IPS-11a (cell line): ENCODE results near the gene SLITRK6.
"Not testable (repeated sequence)": the region's sequence is repeated elsewhere in the genome, so short reads cannot be mapped to it uniquely, and the experiment has no call there.

Experiments
- H3K4me3 ChIP-seq: one replicate; pipeline ENCODE4 v1.5.1; 2013; ENCODE audit warnings: low read depth, low read length, control low read depth

The SLITRK6 gene, protein sequence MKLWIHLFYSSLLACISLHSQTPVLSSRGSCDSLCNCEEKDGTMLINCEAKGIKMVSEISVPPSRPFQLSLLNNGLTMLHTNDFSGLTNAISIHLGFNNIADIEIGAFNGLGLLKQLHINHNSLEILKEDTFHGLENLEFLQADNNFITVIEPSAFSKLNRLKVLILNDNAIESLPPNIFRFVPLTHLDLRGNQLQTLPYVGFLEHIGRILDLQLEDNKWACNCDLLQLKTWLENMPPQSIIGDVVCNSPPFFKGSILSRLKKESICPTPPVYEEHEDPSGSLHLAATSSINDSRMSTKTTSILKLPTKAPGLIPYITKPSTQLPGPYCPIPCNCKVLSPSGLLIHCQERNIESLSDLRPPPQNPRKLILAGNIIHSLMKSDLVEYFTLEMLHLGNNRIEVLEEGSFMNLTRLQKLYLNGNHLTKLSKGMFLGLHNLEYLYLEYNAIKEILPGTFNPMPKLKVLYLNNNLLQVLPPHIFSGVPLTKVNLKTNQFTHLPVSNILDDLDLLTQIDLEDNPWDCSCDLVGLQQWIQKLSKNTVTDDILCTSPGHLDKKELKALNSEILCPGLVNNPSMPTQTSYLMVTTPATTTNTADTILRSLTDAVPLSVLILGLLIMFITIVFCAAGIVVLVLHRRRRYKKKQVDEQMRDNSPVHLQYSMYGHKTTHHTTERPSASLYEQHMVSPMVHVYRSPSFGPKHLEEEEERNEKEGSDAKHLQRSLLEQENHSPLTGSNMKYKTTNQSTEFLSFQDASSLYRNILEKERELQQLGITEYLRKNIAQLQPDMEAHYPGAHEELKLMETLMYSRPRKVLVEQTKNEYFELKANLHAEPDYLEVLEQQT

DNA sequence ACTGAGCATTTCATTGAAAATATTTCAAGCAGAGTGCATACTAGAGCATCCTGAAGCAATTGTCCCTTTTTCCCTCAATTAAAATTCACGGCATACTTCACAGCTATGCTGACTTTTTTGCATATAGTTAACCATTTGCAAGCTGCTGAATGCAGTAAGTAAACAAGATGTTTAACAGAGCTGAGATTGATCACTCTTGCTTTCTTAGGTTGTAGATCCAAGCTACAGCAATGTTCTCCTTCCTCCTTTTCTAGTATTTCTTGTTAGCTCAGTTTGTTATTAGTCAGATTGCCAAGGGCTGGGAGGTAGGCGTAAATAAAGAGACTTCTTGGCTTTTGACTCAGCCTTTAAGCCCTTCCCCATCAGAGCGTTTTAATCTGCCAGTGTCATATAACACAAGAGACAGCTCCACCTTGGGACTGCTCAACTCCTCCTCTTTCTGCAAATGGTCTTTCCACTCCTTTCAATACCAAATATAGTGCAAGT lies at the start of gene SLITRK6:
SLITRK6 (minus strand) TSS at position 323 of the 486 bp plus-strand sequence. CDS start 2,911 bp downstream, outside the sequence.
- H3K4me3 ChIP-seq = no peak within 1 kb of the TSS

DNA sequence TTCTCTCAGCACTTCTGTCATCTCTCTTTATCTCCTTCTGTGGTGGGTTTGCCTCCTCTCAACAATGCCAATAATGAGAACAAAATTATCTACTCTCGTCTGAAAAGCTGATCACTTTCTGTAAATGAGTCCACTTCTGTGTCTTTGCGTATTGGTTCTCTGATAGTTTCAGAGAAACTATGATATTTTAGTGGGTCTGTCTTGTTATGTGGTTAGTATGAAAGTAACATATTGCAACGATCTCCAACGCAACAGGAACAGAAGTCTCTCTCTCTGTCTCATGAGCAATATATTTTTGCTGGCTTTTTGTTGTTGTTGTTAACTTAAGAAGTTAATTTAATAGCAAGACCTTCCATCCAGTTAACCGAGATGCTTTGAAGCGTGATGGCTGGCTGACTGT lies 47.8 kb upstream of the SLITRK6 start:
- no peak overlapping the region for H3K4me3 ChIP-seq

DNA sequence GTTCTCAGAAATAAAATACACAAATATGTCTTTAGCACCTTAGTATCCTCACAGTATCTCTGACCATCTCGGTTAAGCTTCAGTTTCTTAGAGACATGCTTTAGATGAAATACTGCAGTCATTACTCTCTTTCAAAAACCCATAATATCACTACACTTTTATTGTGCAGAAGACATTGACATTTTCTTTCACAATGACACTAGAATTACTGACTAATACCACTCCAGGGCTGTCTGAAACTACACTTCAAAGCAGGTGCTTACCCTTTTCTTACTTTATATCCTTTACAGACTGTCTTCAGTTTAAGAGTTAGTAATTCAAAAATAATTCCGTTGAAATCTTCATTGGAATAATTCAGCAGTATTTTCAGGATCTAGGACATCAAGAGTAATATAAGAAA lies 42.2 kb upstream of the SLITRK6 start:
- no peak overlapping the region for H3K4me3 ChIP-seq

DNA sequence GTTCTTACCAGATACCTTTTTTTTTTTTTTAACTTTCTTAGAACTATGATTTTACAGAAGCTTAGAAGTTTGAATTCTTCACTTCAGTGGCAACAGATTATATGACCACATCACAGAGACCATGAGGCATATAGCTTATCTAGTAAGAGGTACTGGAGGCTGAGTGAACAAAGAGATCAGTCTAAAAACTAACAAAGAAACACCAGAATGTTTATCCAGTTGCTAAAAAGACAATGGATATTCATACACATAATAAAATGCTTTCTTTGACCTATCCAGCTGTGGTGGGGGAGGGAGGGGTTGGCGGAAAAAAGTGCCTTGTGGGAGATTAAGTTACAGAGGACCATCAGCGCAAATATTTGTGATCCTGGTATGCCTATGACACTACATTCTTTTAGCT lies 34.7 kb upstream of the SLITRK6 start:
- no peak overlapping the region for H3K4me3 ChIP-seq

DNA sequence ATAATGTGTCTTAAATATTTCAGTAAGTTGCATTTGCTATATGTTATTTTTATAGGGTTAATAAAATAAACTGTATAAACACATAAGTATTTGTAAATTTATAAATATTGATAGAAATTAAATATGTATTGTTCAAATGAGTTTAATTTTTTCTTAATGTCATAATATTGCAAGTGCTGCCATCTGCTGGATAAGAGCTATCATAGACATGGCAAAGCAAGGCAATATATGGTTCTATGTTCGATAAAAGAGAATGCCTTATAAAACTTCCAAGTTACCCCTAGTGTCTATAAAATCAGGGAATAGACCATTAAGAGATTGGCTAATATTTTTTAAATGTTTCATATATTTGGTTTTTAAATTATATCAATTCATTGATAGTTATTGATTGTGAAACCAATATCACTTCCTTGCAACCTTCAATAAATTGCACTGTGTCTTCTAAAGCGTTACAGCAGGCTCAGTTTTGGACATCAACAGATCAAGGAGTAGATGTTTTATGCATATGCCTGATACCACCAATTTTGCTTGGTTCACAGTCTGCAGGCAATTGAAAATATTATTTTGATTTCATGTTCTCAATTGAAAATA lies 29.0 kb upstream of the SLITRK6 start:
- no peak overlapping the region for H3K4me3 ChIP-seq

DNA sequence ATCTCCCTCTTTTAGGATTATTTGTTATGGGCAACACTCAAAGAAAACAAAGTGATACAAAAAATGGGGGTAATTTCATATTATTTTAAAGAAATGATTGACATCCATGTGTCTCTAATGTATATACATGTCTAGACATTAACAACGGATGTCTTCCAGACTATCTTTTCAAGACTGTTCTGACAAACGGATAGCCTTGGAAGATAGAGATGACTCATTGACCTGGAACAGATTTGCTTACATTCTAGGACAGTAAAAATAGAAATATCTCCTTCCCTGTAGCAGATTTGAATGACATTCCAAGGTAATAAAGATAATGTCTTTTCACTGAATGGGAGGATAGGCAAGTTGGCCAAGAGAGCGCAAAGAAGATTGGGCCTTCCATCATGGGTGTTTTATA lies 26.2 kb upstream of the SLITRK6 start:
- no peak overlapping the region for H3K4me3 ChIP-seq

DNA sequence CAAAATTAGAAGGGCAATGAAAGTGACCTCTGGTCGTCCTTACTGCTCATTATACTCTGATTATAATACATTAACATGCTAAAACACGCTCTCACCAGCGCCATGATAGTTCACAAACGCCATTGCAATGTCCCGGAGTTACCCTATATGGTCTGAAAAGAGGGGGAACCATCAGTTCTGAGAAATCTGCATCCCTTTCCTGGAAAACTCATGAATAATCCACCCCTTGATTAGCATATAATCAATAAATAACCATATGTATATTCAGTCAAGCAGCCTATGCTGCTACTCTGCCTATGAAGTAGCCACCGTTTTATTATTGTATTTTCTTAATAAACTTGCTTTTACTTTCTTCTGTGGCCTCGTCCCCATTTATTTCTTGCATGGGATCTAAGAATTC lies 24.6 kb upstream of the SLITRK6 start:
- H3K4me3 ChIP-seq = no peak overlapping the region

DNA sequence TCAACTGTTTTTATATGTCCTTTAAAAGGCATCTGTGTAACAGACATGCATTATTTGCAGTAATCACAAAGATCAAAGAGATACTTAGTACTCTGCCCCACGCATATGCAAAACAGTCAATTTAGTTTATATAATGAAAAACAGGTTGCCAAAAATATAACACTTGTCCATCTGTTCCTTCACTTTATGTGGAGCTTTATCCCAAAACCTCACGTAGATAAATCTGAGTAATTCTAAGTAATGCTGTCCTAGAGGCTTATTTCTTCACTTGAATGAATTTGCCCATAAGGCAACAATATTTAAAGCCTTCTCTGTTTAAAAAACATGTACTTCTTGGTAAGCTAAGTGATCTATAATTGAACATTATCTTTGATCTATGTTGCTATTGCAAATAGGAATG lies 20.3 kb upstream of the SLITRK6 start:
- H3K4me3 ChIP-seq = no peak overlapping the region

DNA sequence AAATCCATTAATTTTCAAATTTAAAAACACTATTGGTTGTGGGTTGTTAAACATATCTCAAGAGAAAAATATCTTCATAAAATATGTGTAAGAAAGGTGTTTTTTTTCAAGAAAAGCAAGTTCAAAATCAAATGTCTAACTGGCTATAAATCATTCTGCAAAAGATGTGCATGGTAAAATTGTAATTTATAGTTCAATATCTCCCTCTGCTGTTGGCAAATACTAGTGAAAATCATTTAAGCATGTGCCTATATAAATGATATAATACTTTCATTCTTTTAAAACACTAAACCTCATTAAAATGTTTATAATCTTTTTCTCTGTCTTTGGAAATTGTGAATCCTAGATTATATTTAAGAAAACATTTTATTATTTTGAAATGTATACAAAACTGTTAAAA lies 17.2 kb upstream of the SLITRK6 start:
- no peak overlapping the region for H3K4me3 ChIP-seq

DNA sequence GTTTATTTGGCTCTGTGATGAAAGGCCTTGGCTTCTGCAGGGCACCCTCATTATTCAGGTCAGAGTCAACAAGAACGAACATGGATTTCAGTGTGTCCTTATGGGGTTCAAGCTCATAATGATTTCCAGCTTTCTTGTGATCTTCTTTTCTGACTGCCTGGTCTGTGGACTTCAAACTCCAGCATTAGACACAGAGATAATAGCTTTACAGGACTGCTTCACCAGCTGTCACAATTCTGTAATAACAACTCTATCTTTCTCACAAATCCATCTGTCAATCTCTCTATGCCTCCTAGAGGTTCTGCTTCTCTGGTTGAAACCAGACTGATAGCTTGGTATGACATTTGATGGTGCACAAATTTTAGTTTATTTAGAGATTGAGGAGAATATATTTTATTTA lies 13.1 kb upstream of the SLITRK6 start:
- H3K4me3 ChIP-seq = no peak overlapping the region

DNA sequence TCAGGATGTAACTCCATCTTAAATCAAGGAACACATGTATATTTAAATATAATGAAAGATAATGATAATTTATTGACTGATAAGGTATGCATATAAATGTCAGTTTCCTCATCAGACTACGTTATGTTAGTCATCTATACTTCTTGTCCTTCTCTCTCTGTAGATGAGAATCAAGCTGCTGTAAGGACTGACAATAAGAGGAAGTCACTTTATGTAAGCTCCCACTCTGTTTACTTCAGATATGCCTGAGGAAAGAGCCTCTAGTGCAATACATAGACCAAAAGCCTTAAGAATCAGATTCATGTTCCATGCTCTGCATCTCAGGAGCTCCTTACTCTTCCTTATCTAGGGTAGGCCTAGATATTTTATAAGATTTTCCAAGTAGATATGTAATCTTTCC lies 9.6 kb upstream of the SLITRK6 start:
- no peak overlapping the region for H3K4me3 ChIP-seq

DNA sequence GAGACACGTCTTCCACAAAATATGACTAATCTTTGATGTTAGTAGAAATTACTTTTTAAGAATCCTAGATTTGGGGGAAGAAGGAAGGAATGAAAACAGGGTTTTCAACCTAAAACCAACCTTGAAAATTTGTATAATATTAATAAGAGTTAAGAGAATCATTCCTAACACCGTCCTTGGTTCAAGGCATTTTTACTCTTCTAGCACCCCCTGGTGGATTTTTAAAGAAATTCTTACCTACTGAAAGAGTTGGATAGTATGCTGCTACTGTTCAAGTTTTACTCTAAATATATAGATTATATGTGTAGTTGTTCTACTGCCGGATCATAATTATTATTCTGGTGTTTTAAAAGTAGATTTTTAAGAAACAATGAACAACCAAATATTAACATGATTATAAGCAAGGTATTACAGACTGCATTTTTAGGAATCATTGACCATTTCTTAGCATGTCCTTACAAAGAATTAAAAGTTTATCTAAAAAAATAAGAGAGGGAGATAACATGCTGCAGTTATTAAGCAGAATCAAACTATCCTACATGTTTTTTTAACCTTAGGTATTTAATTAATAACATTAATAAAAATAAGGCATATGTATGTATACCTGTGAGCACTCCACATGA lies 7.4 kb upstream of the SLITRK6 start:
- no peak overlapping the region for H3K4me3 ChIP-seq

DNA sequence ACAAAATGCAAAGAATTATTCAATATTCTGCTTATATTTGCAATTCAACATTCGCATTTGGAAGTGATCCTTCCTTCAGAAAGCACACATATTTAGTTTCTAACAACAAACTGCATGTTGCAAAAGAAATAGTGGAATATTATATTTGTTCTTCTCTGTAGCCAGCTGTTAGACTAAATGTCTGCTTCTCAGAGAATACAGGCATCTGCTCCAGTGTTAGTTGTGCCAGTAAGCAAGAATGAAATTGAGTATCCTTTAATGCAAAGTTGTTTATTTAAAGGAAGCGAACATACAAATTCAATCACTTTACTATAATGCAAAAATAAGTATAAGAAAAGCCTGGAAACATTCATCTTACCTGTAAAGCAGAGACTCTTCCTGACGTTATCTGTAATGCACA lies 663 bp downstream of the SLITRK6 start:
- no peak overlapping the region for H3K4me3 ChIP-seq

DNA sequence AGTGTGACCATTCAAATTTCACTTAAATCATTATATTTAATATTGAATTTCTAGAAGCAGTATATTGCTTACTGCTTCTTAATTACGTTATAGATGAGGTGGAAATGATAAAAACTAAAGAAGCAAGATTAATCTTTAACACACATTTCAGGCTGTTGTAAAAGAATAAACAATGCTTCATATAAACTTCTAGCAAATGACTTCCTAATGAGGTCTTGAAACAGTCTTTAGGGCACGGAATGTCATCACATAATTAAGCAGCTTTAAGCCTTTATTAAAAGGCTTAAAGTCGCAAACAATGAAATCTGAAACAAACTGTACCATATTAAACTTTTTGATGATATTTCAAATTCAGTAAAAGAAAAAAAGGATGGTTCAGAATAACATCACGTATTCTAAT lies 1.9 kb downstream of the SLITRK6 start:
- H3K4me3 ChIP-seq = no peak overlapping the region

DNA sequence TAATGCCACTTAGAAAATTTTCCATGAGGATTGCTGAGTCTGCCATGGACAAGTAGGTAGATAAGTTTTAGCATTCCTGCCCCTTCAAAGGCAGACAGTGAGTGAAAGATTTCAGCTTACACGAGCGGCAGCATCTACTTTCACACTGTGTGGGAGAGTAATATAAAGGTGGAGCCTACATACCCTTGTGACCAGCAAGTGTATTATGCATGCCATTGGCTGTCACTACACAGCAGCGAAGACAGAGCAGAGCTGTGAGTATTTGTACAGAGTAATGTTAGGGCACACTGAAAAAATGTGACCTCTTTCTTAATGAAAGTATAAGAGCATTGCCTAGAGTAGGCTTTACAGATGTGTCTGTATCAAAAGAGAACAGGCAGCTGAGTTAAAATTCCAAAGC lies 14.0 kb downstream of the SLITRK6 start:
- no peak overlapping the region for H3K4me3 ChIP-seq

DNA sequence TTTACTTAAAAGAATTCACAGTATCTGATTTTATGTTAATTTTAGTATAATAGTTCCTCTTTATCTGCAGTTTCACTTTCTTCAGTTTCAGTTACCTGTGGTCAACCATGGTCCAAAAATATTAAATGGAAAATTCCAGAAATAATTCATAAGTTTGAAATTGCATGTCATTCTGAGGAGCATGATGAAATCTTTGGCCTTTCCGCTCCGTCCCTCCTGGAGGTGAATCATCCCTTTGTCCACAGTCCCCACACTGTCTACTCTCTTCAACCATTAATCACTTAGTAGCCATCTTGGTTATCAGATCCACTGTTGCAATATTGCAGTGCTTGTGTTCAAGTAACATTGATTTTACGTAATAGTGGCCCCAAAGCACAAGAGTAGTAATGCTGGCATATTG lies 26.9 kb downstream of the SLITRK6 start:
- no peak overlapping the region for H3K4me3 ChIP-seq

DNA sequence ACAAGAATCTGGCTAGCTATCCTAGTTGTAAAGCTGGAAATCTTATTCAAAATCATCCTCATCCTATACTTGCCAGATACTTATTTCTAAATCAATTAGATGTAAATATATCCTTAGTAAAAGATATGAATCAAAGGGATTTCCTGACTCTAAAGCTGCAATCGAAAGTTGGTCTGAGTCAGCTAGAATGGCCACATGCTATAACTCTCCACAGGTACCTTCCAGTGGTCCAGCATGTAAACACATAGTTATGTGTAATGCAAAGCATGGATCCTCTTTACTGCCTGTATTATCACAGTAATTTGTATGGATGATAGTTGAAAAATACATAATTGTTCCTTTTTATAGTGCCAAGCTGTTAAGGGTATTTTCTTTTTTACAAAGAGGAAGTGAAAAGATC lies 27.4 kb downstream of the SLITRK6 start:
- no peak overlapping the region for H3K4me3 ChIP-seq

DNA sequence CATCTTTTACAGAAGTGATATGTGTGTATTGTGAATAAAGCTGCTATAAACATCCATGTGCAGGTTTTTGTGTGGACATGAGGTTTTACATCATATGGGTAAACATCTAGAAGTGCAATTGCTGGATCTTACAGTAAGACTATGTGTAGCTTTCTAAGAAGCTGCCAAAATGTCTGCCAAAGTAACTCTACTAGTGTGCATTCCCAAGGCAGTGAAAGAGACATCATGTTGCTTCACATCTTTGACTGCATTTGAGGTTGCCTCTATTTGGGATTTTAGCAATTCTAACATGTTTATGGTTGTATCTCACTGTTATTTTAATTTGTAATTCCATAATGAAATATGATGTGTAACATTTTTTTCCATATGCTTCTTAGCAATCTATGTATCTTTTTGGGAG lies 30.3 kb downstream of the SLITRK6 start:
- no peak overlapping the region for H3K4me3 ChIP-seq

DNA sequence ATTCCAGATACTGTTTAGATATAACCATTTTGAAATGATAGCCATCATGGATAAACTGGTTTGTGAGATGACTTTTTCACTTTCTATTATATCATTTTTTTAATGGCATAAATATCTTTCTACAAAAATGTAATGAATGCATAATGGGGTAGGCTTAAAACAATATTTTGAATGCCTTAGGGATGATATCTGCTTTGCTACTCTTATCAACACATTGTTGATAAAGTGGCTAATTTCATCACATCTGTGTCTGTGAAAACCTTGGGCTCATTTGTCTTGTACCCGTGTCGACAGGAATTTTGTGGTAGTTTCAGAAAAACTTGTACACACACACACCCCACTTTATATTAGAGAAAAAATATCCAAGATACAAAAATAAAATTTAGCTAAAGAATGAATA lies 44.1 kb downstream of the SLITRK6 start:
- no peak overlapping the region for H3K4me3 ChIP-seq

DNA sequence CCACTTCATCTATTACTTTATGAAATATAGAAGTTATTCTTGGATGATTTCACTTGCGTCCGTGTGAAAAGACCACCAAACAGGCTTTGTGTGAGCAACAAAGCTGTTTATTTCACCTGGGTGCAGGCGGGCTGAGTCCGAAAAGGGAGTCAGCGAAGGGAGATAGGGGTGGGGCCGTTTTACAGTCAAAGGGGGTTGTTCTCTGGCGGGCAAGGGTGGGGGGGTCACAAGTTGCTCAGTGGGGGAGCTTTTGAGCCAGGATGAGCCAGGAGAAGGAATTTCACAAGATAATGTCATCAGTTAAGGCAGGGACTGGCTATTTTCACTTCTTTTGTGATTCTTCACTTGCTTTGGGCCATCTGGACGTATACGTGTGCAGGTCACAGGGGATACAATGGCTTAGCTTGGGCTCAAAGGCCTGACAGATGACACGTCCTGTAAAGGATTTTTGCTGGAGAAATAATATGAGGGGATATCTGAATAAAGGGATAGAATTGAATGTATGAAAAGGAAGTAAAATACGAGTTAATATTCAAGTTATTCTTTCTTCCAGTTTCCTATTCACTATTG lies 55.9 kb downstream of the SLITRK6 start:
- H3K4me3 ChIP-seq = not testable (repeated sequence)
